Stimulated activated CD8-positive, alpha-beta memory T cell treated with anti-CD3 and anti-CD28 coated beads, Interleukin-7, amount 100 ng/mL, for 24 hours (primary cell): ENCODE data around the gene BLOC1S4.
"Not testable (repeated sequence)": the region's sequence is repeated elsewhere in the genome, so short reads cannot be mapped to it uniquely, and the experiment has no call there.

Source experiments
- DNase-seq: peaks from one replicate; pipeline ENCODE4 v3.0.0-alpha.2; 2020; ENCODE audit warnings: low read depth

BLOC1S4 gene, protein sequence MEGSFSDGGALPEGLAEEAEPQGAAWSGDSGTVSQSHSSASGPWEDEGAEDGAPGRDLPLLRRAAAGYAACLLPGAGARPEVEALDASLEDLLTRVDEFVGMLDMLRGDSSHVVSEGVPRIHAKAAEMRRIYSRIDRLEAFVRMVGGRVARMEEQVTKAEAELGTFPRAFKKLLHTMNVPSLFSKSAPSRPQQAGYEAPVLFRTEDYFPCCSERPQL

DNA sequence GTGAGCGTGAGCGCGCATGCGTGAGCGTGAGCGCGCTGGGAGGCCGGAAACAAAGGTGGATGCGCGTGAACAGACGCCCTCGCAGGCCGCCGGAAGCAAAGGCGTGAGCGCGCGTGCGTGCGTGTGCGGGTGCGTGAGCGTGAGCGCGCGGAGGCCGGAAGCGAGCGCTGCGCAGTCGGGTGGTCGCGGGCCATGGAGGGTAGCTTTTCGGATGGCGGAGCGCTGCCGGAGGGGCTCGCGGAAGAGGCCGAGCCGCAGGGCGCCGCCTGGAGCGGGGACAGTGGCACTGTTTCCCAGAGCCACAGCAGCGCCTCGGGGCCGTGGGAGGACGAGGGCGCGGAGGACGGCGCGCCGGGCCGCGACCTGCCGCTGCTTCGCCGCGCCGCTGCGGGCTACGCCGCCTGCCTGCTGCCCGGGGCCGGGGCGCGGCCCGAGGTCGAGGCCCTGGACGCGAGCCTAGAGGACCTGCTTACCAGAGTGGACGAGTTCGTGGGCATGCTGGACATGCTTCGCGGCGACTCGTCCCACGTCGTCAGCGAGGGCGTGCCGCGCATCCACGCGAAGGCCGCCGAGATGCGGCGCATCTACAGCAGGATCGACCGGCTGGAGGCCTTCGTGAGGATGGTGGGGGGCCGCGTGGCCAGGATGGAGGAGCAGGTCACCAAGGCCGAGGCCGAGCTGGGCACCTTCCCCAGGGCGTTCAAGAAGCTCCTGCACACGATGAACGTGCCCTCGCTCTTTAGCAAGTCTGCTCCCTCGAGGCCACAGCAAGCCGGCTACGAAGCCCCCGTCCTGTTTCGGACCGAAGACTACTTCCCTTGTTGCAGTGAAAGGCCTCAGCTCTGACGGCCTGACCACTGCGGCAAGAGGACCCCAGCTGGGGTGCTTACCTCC lies at the start of gene BLOC1S4:
TSS of gene BLOC1S4 (plus strand) at position 157 of the 894 bp plus-strand sequence. CDS start at position 193, 36 bp downstream.
- DNase-seq, result peak; percentile 61

DNA sequence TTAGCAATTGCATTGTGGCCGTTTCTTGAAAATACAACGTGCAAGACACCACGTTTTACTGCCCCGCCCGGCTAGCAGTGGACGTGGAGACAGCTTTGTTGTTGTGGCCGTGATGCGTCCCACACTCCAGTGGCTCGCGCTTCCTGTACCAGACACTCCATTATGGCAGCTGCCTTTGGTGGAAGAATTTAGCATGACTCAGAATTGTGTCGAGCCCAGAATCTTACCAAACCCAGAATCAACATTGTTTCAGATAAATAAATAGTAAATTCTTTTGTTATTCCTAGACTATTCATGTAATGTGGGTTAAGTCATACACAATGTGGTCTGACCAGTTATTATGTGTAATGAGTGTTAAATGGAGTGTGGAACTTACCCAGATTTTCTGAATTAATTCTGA lies 47.6 kb upstream of the BLOC1S4 start:
- DNase-seq, result no peak

DNA sequence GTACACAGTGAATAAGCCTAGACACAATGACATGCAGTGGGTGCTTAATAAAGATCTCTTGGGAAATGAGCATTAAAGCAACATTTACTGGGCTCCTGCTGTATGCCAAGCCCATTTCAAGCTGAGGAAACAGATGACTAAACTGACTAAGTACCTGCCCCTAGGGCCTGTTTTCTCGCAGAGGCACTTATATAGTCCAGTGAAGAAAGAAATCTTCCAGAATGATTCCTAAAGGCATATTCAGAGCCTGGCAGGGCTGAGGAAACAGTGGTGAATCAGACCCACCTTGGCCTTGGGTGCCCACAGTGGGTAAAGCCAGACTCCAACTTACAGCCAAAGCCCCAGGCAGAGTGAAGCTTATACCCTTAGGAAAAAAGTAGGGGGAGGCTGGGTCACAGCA lies 44.3 kb upstream of the BLOC1S4 start:
- DNase-seq, result no peak

DNA sequence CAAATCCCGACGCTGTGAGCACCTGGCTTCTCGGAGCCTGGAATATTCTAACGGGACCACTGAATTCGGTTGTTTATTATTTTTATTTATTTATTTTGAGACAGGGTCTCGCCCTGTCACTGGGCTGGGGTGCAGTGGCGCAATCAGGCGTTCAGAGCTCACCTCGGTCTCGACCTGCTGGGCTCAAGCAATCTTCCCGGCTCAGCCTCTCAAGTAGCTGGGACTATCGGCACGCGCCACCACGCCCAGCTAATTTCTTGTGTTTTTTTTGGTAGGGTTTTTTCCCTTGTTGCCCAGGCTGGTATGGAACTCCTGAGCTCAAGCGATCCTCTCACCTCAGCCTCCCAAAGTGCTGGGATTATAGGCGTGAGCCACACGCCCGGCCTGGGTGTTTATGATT lies 43.8 kb upstream of the BLOC1S4 start:
- DNase-seq, result no peak

DNA sequence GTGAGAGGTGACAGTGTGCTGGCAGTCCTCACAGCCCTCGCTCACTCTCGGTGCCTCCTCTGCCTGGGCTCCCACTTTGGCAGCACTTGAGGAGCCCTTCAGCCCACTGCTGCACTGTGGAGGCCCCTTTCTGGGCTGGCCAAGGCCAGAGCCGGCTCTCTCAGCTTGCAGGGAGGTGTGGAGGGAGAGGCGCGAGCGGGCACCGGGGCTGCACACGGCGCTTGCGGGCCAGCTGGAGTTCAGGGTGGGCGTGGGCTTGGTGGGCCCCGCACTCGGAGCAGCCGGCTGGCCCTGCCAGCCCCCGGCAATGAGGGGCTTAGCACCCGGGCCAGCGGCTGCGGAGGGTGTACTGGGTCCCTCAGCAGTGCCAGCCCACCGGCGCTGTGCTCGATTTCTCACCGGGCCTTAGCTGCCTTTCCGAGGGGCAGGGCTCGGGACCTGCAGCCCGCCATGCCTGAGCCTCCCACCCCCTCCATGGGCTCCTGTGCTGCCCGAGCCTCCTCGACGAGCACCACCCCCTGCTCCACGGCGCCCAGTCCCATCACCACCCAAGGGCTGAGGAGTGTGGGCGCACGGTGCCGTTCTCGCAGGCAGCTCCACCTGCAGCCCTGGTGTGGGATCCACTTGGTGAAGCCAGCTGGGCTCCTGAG lies 43.3 kb upstream of the BLOC1S4 start:
- DNase-seq, result not testable (repeated sequence)

DNA sequence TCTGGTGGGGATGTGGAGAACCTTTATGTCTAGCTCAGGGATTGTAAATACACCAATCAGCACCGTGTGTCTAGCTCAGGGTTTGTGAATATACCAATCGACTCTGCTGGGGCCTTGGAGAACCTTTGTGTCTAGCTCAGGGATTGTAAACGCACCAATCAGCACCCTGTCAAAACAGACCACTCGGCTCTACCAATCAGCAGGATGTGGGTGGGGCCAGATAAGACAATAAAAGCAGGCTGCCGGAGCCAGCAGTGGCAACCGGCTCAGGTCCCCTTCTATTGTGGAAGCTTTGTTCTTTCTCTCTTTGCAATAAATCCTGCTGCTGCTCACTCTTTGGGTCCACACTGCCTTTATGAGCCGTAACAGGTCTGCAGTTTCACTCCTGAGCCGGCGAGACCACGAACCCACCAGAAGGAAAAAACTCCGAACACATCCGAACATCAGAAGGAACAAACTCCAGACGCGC lies 42.7 kb upstream of the BLOC1S4 start:
- DNase-seq, result not testable (repeated sequence)

DNA sequence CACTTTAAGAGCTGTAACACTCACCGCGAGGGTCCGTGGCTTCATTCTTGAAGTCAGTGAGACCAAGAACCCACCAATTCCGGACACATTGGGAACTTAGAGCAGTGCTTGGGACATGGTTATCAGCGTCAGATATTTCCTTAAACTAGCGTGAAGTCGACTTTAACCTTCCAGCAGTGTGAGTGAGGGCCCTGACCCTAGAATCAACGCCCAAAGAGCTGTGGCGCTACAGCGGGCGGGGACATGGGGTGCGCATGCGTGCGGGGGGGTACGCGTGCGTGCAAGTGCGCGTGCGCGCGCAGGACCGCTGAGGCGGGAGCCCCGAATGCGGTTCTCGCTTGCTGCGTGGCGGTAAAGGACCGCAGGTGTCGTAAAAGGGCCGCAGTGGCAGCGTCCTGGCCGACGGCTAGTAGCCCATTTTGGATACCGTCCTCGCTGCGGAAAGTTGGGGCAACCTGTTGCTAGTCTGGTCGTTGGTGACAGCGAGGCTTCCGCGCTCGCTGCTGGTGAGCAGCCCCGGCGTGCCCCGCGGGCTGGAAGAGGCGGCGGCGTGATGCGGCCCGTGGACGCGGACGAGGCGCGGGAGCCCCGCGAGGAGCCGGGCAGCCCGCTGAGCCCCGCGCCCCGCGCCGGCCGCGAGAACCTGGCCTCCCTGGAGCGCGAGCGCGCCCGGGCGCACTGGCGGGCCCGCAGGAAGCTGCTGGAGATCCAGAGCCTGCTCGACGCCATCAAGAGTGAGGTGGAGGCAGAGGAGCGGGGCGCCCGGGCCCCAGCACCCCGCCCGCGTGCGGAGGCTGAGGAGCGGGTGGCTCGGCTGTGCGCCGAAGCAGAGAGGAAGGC lies 42.1 kb upstream of the BLOC1S4 start:
- DNase-seq, result peak; percentile 85

DNA sequence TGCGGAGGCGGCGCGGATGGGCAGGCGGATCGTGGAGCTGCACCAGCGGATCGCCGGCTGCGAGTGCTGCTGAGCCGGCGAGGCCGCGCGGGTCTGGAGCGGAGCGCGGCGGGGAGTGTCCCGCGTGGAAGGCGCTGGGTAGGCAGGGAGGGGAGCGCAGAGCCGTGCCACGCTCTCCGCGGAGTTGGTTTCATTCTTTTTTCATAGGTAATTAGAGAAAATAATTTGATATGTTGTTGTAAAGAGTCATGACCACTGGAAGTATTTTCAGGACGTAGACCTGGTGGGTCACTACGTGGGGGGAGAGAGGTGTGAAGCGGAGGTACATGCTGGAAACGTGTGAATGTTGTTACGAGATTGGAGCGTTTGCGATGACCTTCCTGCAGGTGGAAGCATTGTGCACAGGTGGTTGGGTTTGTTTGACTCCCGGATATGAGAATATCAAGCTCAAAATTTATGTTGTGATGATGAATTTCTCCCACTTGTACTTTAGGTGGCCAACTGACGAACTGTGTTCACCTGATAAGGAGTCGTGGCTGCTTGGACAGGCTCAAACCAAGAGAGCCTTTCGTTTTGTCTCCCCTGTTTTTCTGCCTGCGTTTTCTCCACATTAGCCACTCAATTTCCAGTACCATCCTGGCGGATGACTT lies 41.3 kb upstream of the BLOC1S4 start:
- no peak for DNase-seq

DNA sequence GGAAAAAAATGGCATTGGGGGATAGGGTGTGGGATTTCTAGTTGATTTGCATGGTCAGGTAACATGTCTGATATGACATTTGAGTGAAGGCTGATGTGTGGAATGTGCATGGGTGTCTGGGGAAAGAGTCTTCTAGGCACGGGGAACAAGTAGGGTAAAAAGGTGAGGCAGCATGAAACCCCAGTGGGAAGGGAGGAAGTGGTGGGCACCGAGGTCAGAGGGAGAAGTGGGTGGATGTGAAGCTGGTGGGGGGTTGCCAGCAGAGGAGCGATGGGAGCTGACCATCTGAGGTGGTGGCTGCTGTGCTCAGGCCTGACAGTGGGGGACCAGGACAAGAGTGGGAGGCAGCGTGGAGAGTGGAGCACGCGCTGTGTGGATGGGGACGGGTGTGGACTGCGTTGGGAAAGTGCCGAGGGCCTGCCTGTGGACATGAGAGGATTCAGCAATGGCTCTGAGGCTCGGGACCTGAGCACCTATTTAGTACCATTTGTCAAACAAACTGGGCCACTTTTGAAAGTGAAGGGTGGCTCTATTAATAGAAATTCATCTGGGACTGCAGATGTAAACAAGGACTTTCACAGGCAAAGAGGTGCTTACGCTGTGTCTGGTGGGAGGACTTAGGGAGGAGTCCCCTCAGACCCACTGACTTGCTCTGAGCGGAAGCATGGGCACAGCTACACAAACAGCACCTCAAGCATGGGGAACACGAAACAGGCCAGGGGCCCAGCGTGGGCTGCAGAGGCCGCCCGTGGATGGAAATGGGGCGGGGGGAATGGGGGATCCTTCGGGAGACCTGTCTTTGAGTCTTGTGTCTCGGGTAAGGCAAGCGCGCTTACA lies 39.0 kb upstream of the BLOC1S4 start:
- no peak for DNase-seq

DNA sequence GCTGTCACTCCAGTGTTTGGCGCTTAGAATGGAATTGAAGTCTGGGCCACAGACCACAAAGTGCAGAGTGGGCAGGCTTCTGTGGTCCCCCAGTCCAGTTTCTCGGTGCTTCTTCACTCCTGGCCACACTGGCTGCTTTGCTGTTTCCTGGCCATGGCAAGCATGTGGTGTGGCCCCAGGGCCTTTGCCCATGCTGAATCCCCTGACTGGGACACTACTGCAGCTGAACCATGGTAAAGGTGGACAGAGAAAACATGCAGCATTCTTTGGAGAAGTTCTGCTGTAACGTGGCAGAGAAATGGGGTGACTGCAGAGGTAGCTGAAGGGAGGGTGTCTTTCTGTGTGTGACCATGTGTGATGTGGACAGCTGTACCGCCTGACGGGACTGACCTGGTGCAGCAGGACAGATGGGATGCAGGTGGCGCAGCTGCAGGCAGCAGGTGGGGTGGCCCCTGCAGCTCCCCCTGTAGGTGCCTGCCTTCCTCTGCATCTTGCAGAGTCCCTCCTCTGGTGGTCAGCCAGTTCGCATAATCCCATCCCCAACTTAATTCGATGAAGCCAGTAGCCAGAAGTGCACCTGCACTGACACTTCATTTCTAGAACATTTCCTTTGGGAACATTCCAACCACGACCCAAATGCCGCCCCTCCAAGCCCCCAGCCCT lies 35.5 kb upstream of the BLOC1S4 start:
- DNase-seq, result no peak

DNA sequence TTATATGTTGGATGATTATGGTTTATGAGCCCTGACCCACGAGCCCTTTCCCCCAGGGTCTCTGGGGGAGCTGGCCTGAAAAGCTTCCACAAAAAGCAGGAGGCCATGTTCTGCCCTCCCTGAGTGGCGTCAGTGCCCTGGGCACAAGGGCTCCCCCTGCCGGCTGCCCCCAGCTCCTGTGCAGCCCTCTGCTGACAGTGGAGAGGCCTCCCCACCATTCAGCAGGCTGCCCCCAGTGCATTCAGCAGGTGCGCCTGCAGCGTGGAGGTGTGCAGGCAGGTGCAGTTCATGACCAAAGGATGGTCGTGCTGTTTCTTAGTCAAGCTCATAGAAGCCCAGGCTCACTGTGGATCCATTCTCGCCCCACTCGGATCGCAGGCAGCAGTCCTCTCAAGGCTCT lies 34.8 kb upstream of the BLOC1S4 start:
- no peak for DNase-seq

DNA sequence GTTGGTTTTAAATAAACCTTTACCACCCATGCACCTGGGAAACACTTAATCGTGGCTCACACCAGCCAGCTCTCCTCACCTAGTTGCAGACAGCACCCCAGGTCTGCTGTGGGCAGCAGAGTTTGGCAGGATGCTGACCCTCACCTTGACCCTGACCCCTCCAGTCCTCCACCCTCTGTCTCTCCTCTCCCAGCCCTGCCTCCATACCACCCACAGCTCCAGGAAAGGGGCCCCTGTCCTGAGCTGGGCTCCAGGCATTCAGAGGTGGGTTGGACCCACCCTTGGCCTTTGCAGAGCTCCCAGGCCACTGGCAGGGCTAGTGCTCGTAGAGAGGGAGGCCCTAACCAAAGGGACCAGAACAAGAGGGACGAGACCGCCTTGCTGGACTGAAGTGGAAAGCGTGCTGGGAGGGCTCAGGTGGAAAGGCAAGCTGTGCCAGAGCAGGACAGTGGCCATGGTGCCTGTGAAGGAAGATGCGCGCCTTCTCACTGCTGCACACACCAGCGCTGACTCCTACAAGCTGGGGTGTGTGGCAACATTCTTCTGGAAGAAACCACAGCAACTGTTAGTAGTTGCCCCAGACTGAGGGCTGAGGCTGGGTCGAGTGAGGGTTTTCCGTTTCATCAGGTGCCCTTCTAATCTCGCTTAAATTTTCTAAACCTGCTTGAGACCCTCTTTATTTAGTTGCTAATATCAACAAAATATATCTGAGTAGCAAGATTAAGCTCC lies 32.9 kb upstream of the BLOC1S4 start:
- no peak for DNase-seq

DNA sequence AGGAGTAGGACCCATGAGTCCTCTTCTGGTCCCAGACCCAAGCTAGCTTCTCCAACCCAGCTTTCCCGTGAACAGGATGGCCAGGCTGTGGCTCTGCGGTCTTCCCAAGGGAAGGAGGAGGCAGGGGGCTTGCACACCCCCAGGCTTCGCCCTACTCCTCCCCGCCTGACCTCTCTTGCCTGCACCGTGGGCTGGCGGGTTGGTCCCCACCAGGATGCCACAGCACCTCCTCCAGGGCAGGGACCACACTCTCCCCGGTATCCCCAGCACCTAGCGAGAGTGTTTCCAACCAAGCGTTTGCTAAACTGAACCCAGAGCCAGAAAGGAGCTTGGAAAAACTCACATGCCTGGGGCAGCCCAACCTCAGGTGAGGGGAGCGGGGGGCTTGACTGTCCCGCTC lies 31.3 kb upstream of the BLOC1S4 start:
- no peak for DNase-seq

DNA sequence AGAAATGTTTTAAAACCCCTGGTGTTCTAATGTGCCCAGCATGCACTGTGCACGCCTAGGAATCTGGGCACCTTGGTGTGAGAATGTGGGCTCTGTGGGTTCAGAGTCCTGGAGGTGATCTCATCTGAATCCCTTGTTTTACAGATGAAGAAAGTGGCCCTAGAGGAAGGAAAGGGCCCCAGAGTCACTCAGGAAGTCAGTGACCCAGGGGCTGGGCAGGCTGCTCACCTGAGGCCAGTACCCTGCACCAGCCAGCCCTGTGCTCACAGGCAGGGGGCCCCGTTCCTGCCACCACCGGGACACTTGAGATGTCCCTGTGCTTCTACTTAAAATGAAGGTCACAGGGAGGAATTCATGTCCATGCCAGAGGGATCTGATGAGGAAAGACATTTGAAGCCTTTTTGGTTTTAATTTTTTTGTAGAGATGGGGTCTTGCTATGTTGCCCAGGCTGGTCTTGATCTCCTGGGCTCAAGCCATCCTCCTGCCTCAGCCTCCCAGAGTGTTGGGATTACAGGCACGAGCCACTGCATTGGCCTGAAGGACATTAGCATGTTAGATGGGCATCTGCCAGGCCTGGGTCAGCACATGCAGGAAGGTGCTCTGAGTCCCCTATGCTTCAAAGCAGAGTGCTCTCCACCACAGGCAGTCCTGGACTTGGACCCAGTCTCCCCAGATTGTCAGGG lies 29.7 kb upstream of the BLOC1S4 start:
- DNase-seq, result no peak

DNA sequence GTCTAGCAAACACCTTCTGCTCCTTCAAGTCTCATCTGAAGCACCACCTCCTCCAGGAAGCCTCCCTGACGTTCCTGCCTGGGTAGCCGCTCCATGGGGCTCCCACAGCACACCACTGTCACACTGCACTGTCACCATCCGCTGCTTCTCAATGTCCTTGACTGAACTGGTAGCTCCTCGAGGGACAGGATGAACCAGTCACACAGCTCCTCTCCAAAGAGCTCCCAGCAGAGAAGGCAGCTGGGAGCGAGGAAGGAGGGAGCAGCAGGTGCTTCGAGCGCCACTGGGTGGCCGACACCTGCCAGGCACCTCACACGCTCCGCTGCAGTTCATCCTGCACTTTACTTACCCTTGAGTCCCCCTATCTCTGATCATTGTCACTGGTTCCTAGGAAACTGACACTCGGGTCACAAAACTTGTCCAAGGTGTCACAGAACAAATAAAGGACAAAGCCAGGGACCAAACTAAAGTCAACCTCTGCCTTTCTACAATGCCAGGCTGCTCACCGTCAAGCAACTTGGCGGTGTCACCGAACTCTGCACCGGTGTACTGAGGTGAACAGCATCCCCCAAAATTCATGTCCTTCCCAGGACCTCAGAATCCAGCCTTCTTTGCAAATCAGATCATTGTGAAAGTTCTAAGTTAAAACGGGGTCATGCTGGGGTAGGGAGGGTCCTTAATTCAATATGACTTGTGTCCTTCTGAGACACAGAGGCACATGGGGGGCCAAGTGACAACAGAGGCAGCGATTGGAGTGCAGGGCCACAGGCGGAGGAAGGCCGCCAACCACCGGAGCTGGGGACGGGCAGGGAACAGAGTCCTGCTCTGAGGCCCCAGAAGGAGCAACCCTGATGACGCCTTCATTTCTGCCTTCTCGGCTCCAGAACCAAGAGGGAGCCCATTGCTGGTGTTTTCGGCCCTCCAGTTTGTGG lies 27.8 kb upstream of the BLOC1S4 start:
- DNase-seq, result no peak

DNA sequence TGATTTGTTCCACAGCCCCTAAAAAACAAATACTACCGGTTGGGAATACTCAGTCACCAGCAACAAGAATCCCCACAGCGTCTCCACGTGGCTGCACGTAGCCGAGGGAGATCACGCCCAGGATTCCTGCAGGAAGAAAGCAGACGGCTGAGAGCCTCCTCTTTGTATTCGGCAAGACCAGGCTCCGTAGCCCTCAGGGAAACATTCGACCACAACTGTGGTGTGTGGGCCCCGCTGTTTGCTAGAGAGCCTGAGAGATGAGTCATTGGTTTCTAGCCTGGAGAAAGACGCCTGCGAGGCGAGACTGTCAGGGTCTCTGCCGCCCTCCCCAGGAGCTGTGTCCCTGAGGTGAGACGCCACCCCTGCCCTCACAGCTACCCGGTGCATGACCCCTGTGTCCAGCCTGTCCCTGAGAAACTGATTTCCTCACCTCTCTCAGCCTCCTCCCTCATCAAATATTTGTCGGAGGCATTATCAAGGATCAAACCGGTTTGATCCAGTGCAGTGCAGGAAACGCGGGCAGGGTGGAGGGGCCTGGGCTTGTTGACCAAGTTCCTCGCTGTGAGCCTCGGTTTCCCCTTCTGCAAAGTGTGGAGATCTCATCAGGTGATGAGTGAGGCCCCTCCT lies 27.0 kb upstream of the BLOC1S4 start:
- peak; percentile 56 for DNase-seq

DNA sequence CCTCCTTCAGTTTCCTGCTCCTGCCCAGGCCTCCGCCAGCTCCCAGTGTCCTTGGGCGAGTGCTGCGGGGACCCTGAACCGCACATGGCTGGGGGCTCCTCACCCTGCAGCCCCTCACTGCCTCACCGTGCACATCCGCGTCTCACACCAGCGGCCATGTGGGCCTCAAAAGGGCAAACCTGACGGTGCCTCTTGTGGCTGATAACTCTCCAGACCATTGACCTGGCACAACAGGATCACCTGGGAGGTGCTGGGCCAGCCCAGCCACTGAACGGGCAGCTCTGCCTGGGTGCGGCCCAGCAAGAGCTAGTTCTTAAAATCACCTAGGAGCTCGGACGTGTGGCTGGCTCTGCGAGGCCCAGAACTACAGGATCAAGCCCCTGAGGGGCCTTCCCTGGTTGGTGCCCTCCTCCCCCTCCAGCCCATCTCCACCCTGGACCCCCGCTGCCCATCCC lies 26.4 kb upstream of the BLOC1S4 start:
- no peak for DNase-seq
